K562 (cell line): ENCODE measurements around the gene MYH9.

Experiments used
- ATF7 ChIP-seq: fragments of 450-650 bp; IDR thresholded peaks from 2 replicates; pipeline ENCODE4 v1.7.1; 2014; ENCODE audit warnings: mild to moderate bottlenecking, moderate library complexity
- CBFB ChIP-seq: sonication (generic); formaldehyde crosslinking; IDR thresholded peaks from 2 replicates; pipeline ENCODE4 v1.4.0; 2020; ENCODE audit warnings: mild to moderate bottlenecking, missing genetic modification reagents
- MAX ChIP-seq: sonication (generic); formaldehyde crosslinking; IDR thresholded peaks from 2 replicates; pipeline ENCODE4 v1.9.0; 2022; ENCODE audit warnings: mild to moderate bottlenecking, missing genetic modification reagents
- RFX5 ChIP-seq: IDR thresholded peaks from 2 replicates; pipeline ENCODE4 v1.6.1; 2011; ENCODE audit warnings: low read depth, mild to moderate bottlenecking, improper control_type of control experiment, low read length
- ZHX1 ChIP-seq: fragments of 150-350 bp; conservative IDR thresholded peaks from 2 replicates; pipeline ENCODE4 v1.6.1; 2014; ENCODE audit warnings: low read length
- ZNF184 ChIP-seq: sonication (generic); formaldehyde crosslinking; IDR thresholded peaks from 2 replicates; pipeline ENCODE4 v1.5.0; 2020; ENCODE audit warnings: missing genetic modification reagents
- ZNF707 ChIP-seq: fragments of 250-450 bp; sonication (Bioruptor Pico); conservative IDR thresholded peaks from 2 replicates; pipeline ENCODE4 v1.8.0; 2022; ENCODE audit warnings: inconsistent platforms, mild to moderate bottlenecking, moderate library complexity
- ZNF766 ChIP-seq: fragments of 200-800 bp; sonication (Bioruptor generic); conservative IDR thresholded peaks from 2 replicates; pipeline ENCODE4 v1.6.1; 2016; ENCODE audit warnings: missing genetic modification characterization, missing compliant biosample characterization

GRCh38 chr22:36293606-36294292 is 94.0 kb downstream of the MYH9 start:
- no peak for TF ChIP-seq ATF7
- no peak for TF ChIP-seq ZNF707
- no peak for TF ChIP-seq RFX5
- TF ChIP-seq ZHX1: no peak
- no peak for TF ChIP-seq ZNF766 (CRISPR knock-in tag)
- TF ChIP-seq MAX (CRISPR knock-in tag): no peak
- TF ChIP-seq CBFB (CRISPR knock-in tag): no peak
- no peak for TF ChIP-seq ZNF184 (CRISPR knock-in tag)
